SK-N-SH (cell line): ENCODE measurements around the gene CDX2.

Source experiments
- FOXM1 ChIP-seq: IDR thresholded peaks from 2 replicates; pipeline ENCODE4 v1.4.0; 2012; ENCODE audit warnings: low read depth, mild to moderate bottlenecking
- GABPA ChIP-seq: IDR thresholded peaks from 2 replicates; pipeline ENCODE4 v1.4.0; 2012; ENCODE audit warnings: low read depth, mild to moderate bottlenecking
- RFX5 ChIP-seq: IDR thresholded peaks from 2 replicates; pipeline ENCODE4 v1.6.1; 2012; ENCODE audit warnings: mild to moderate bottlenecking, improper control_type of control experiment, low read length
- YY1 ChIP-seq: IDR thresholded peaks from 2 replicates; pipeline ENCODE4 v1.4.0; 2012; ENCODE audit warnings: low read depth, mild to moderate bottlenecking

- no peak for TF ChIP-seq YY1
- TF ChIP-seq GABPA, result no peak
- no peak for TF ChIP-seq RFX5
- TF ChIP-seq FOXM1, result no peak
Measured at GRCh38 chr13:27921961-27922882, 46.9 kb downstream of the CDX2 start.
